ENCODE measurements around the gene AGR2. TPM values are rescaled to one million over a fixed set of nuclear protein-coding genes. Genes with fewer than 3 reads are reported as not detected.

AGR2 gene
- polyA plus RNA-seq, 1 of the 3 experiments (the other 2 are of a cell fraction), result not detected

DNA sequence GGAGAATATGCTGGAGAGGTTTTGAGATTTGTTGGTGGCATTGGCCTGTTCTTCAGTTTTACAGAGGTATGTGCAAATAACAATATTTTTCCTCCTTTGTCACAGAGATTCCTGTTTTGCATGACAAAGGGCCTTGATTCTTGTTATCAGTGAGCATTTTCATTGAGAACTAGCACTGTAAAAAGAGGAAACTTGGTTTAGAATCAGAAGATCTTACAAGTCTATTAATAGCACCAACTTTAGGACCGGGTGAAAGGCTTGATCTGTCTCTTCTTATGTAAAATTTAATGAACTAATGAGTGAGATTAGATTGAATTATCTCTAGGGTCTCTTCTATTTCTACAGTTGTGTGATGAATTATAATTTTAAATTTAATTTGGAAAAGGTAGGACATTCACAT, 25.7 kb downstream of the AGR2 start:
- POLR2A ChIA-PET, result no interaction called here
- no peak for DNase-seq
- Histone ChIP-seq H3K4me3 (ENCODE audit: low read depth in 2 of 2, low read length in 1 of 2) (no peak overlapping the region), H3K79me2 (ENCODE audit: insufficient read depth) (no peaks in the 10 kb centered on the region), H3K4me2 (no peak overlapping the region), H2AFZ (ENCODE audit: low read depth) (no peak overlapping the region), H3F3A (replicated peaks; ENCODE audit: insufficient read depth) (no peaks in the 10 kb centered on the region), H3K4me1 (ENCODE audit: control insufficient read depth in 1 of 2, insufficient read depth in 2 of 2, low read depth in 1 of 2, low read length in 1 of 2) (no peaks in the 10 kb centered on the region), H3K27ac (ENCODE audit: low read depth in 2 of 2, low read length in 1 of 2) (no peak overlapping the region), H3K9me3 (no peaks in the 10 kb centered on the region), H4K20me1 (ENCODE audit: insufficient read depth) (no peaks in the 10 kb centered on the region), H3K36me3 (replicated peaks in 1 of 2; ENCODE audit: control insufficient read depth in 1 of 2, insufficient read depth in 2 of 2, low read length in 1 of 2) (no peaks in the 10 kb centered on the region), H3K9ac (no peak overlapping the region), H3K27me3 (ENCODE audit: insufficient read depth) (no peaks in the 10 kb centered on the region), H3K9me2 (no peaks in the 10 kb centered on the region)
- WGBS (ENCODE audit: low lambda C conversion rate), result 80% methylated on average over 1 of the region's 1 CpG
- CTCF ChIA-PET, result no interaction called here
- TF ChIP-seq GABPA (IDR thresholded peaks at IDR 0.05; ENCODE audit: low read depth) (no peak), YY1 (IDR thresholded peaks at IDR 0.05; ENCODE audit: low read depth) (no peak), EZH2phosphoT487 (IDR thresholded peaks at IDR 0.05; ENCODE audit: borderline replicate concordance, low read depth) (no peak), FOXM1 (IDR thresholded peaks at IDR 0.05; ENCODE audit: low read depth) (no peak), MXI1 (IDR thresholded peaks at IDR 0.05; ENCODE audit: low read depth, low read length) (no peak), SIN3A (IDR thresholded peaks at IDR 0.05; ENCODE audit: borderline replicate concordance, low read depth, low read length) (no peak)
- TF ChIP-seq, protein P1, sequence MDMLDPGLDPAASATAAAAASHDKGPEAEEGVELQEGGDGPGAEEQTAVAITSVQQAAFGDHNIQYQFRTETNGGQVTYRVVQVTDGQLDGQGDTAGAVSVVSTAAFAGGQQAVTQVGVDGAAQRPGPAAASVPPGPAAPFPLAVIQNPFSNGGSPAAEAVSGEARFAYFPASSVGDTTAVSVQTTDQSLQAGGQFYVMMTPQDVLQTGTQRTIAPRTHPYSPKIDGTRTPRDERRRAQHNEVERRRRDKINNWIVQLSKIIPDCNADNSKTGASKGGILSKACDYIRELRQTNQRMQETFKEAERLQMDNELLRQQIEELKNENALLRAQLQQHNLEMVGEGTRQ (IDR thresholded peaks at IDR 0.05; ENCODE audit: borderline replicate concordance, low read depth, low read length), result no peak

DNA sequence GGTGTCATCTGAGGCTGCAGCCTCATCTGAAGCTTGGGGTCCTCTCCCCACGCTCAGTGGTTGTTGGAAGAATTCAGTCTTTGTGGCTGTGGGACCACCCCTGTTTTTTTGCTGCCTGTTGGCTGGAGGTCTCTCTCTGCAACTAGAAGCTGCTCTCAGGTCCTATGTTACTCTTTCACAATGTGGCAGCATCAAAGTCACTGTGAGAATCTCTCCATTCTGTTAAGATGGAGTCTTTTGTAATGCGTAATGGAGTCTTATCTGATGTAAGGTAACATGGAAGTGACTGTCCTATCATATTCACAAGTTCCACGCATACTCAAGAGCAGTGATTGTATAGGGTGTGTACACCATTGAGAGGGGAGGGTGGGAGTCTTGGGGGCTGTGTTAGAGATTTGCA, 26.3 kb downstream of the AGR2 start:
- Histone ChIP-seq H3K36me3 (replicated peaks in 1 of 2; ENCODE audit: control insufficient read depth in 1 of 2, insufficient read depth in 2 of 2, low read length in 1 of 2) (no peaks in the 10 kb centered on the region), H3K9me2 (no peaks in the 10 kb centered on the region), H3K9ac (no peak overlapping the region), H3F3A (replicated peaks; ENCODE audit: insufficient read depth) (no peaks in the 10 kb centered on the region), H2AFZ (ENCODE audit: low read depth) (no peak overlapping the region), H3K27ac (ENCODE audit: low read depth in 2 of 2, low read length in 1 of 2) (no peak overlapping the region), H3K27me3 (ENCODE audit: insufficient read depth) (no peaks in the 10 kb centered on the region), H3K9me3 (no peaks in the 10 kb centered on the region), H3K79me2 (ENCODE audit: insufficient read depth) (no peaks in the 10 kb centered on the region), H4K20me1 (ENCODE audit: insufficient read depth) (no peaks in the 10 kb centered on the region), H3K4me3 (ENCODE audit: low read depth in 2 of 2, low read length in 1 of 2) (no peak overlapping the region), H3K4me1 (ENCODE audit: control insufficient read depth in 1 of 2, insufficient read depth in 2 of 2, low read depth in 1 of 2, low read length in 1 of 2) (no peaks in the 10 kb centered on the region), H3K4me2 (no peak overlapping the region)
- 71% methylated on average over 3 of the region's 3 CpGs for WGBS (ENCODE audit: low lambda C conversion rate)
- TF ChIP-seq, protein P2, sequence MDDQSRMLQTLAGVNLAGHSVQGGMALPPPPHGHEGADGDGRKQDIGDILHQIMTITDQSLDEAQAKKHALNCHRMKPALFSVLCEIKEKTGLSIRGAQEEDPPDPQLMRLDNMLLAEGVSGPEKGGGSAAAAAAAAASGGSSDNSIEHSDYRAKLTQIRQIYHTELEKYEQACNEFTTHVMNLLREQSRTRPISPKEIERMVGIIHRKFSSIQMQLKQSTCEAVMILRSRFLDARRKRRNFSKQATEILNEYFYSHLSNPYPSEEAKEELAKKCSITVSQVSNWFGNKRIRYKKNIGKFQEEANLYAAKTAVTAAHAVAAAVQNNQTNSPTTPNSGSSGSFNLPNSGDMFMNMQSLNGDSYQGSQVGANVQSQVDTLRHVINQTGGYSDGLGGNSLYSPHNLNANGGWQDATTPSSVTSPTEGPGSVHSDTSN (IDR thresholded peaks at IDR 0.05), result no peak
- POLR2A ChIA-PET, result no interaction called here
- DNase-seq, result no peak
- CTCF ChIA-PET, result no interaction called here

DNA sequence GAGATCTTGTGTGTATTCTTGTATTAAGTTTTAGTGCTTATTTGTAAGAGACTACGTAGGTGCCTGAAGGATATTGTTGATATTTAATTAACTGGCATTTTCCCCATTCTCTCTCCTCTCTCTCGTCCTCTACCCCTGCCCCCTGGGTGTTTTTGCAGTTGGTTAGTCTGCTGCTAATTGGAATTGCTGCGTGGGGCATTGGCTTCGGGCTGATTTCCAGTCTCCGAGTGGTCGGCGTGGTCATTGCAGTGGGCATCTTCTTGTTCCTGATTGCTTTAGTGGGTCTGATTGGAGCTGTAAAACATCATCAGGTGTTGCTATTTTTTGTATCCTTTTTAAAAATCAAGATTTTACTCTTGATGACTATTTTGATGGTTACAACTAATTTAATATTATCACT, 28.7 kb downstream of the AGR2 start:
- no peaks in the 10 kb centered on the region for H3K4me1 ChIP-seq (ENCODE audit: control insufficient read depth in 1 of 2, insufficient read depth in 2 of 2, low read depth in 1 of 2, low read length in 1 of 2)
- H2AFZ ChIP-seq (ENCODE audit: low read depth), result no peak overlapping the region
- no peaks in the 10 kb centered on the region for H3K9me3 ChIP-seq
- H3K36me3 ChIP-seq (replicated peaks in 1 of 2; ENCODE audit: control insufficient read depth in 1 of 2, insufficient read depth in 2 of 2, low read length in 1 of 2), result no peaks in the 10 kb centered on the region
- no peak overlapping the region for H3K9ac ChIP-seq
- 73% methylated on average over 7 of the region's 7 CpGs for WGBS (ENCODE audit: low lambda C conversion rate)
- H3F3A ChIP-seq (replicated peaks; ENCODE audit: insufficient read depth), result no peaks in the 10 kb centered on the region
- no peaks in the 10 kb centered on the region for H4K20me1 ChIP-seq (ENCODE audit: insufficient read depth)
- DNase-seq, result no peak
- CTCF ChIA-PET, result interaction anchor here (1.3 kb wide), 1 partner anchor 142 kb away, joined by 4 read pairs; no protein-coding TSS in a partner anchor
- no peak overlapping the region for H3K4me2 ChIP-seq
- no peak overlapping the region for H3K27ac ChIP-seq (ENCODE audit: low read depth in 2 of 2, low read length in 1 of 2)
- POLR2A ChIA-PET, result no interaction called here
- H3K4me3 ChIP-seq (ENCODE audit: low read depth in 2 of 2, low read length in 1 of 2), result no peak overlapping the region
- no peaks in the 10 kb centered on the region for H3K9me2 ChIP-seq
- no peaks in the 10 kb centered on the region for H3K79me2 ChIP-seq (ENCODE audit: insufficient read depth)
- H3K27me3 ChIP-seq (ENCODE audit: insufficient read depth), result no peaks in the 10 kb centered on the region
- TF ChIP-seq YY1 (IDR thresholded peaks at IDR 0.05; ENCODE audit: low read depth) (no peak), RFX5 (IDR thresholded peaks at IDR 0.05; ENCODE audit: low read length) (no peak), TEAD4 (IDR thresholded peaks at IDR 0.05; ENCODE audit: borderline replicate concordance, insufficient read depth) (no peak), FOXJ3 (CRISPR knock-in tag; IDR thresholded peaks at IDR 0.05) (no peak), SMC3 (IDR thresholded peaks at IDR 0.05; ENCODE audit: low read depth, low read length) (no peak), RCOR1 (IDR thresholded peaks at IDR 0.05; ENCODE audit: low read length) (no peak), RXRA (IDR thresholded peaks at IDR 0.05; ENCODE audit: borderline replicate concordance, low read depth) (no peak), GATA2 (CRISPR knock-in tag; IDR thresholded peaks at IDR 0.05) (no peak), CHD2 (IDR thresholded peaks at IDR 0.05; ENCODE audit: low read length, partially characterized antibody) (no peak), JUND (IDR thresholded peaks at IDR 0.05) (no peak), GABPA (IDR thresholded peaks at IDR 0.05; ENCODE audit: low read depth) (no peak)
- TF ChIP-seq, protein P3, sequence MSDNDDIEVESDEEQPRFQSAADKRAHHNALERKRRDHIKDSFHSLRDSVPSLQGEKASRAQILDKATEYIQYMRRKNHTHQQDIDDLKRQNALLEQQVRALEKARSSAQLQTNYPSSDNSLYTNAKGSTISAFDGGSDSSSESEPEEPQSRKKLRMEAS (IDR thresholded peaks at IDR 0.05; ENCODE audit: low read depth), result no peak
- TF ChIP-seq, protein P4, sequence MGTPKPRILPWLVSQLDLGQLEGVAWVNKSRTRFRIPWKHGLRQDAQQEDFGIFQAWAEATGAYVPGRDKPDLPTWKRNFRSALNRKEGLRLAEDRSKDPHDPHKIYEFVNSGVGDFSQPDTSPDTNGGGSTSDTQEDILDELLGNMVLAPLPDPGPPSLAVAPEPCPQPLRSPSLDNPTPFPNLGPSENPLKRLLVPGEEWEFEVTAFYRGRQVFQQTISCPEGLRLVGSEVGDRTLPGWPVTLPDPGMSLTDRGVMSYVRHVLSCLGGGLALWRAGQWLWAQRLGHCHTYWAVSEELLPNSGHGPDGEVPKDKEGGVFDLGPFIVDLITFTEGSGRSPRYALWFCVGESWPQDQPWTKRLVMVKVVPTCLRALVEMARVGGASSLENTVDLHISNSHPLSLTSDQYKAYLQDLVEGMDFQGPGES (IDR thresholded peaks at IDR 0.05; ENCODE audit: low read depth, low read length), result no peak
- TF ChIP-seq, protein P2 (IDR thresholded peaks at IDR 0.05), result no peak
